GM19043 (cell line): ENCODE measurements around the gene SHISA5.

Experiments used
- ATAC-seq: cut with Tn5 transposase; IDR thresholded peaks from one replicate; pipeline ENCODE4 v1.9.1; 2021; ENCODE audit warnings: low read depth; ENCODE audit not compliant: unreplicated experiment

SHISA5 gene

GRCh38 chr3:48433472-48434118, 70.4 kb downstream of the SHISA5 start:
- ATAC-seq = no peak

GRCh38 chr3:48432411-48433371, 71.3 kb downstream of the SHISA5 start:
- ATAC-seq = no peak

GRCh38 chr3:48431224-48432029, 72.5 kb downstream of the SHISA5 start:
- no peak for ATAC-seq

GRCh38 chr3:48430708-48431101, 73.3 kb downstream of the SHISA5 start:
- ATAC-seq = no peak

- ATAC-seq = no peak
These were observed 73.8 kb downstream of the SHISA5 start, which contains the start of gene PLXNB1 for GRCh38 chr3:48429960-48430707. TSS of gene PLXNB1 (minus strand) at chr3:48430086. CDS start at chr3:48424611, 5,475 bp downstream.

- peak; percentile 41 for ATAC-seq
These were observed 74.5 kb downstream of the SHISA5 start for GRCh38 chr3:48429317-48429959.

- peak; percentile 29 for ATAC-seq
These were observed 75.2 kb downstream of the SHISA5 start for GRCh38 chr3:48428572-48429316.

- ATAC-seq = no peak
These were observed 75.8 kb downstream of the SHISA5 start for GRCh38 chr3:48428088-48428571.

GRCh38 chr3:48427630-48427962, 76.4 kb downstream of the SHISA5 start:
- no peak for ATAC-seq

GRCh38 chr3:48426944-48427629, 76.9 kb downstream of the SHISA5 start:
- no peak for ATAC-seq

GRCh38 chr3:48426401-48426909, 77.5 kb downstream of the SHISA5 start:
- ATAC-seq = no peak

GRCh38 chr3:48425281-48425812, 78.6 kb downstream of the SHISA5 start:
- ATAC-seq = no peak

GRCh38 chr3:48423883-48424695, 79.9 kb downstream of the SHISA5 start:
- ATAC-seq = no peak

GRCh38 chr3:48423241-48423882, 80.6 kb downstream of the SHISA5 start:
- ATAC-seq = no peak

GRCh38 chr3:48422681-48423080, 81.3 kb downstream of the SHISA5 start:
- no peak for ATAC-seq

- no peak for ATAC-seq
These were observed 81.7 kb downstream of the SHISA5 start for GRCh38 chr3:48422272-48422671.

GRCh38 chr3:48420561-48420960, 83.4 kb downstream of the SHISA5 start:
- ATAC-seq = no peak
